ENCODE results near the gene BPI. TPM values are rescaled to one million over a fixed set of nuclear protein-coding genes. Genes with fewer than 3 reads are reported as not detected.

BPI gene
- total and polyA plus RNA-seq, 3 donors from 2014 or later: 9.3 to 29.0 (median 17.5) TPM

- H3K36me3 ChIP-seq (ENCODE audit: low read depth, missing control alignments): no peaks in the 10 kb centered on the region
- no peaks in the 10 kb centered on the region for H3K27me3 ChIP-seq
- H3K4me3 ChIP-seq: no peak overlapping the region
- no peak for TF ChIP-seq POLR2A (IDR thresholded peaks at IDR 0.05)
- no peak for TF ChIP-seq CTCF (IDR thresholded peaks at IDR 0.05)
- H3K4me1 ChIP-seq: peaks cover 14% of the 10 kb centered on the region
- 64 to 73% methylated on average over 19 to 21 of the region's 21 CpGs for WGBS, 2 donors
- intact Hi-C loops (cut with DNase I; ENCODE audit: low total_unique reads): no loop called here
- H3K9me3 ChIP-seq: no peaks in the 10 kb centered on the region
- no peak overlapping the region for H3K27ac ChIP-seq
- DNase-seq: no peak
Observed at GRCh38 chr20:38290829-38291814, 12.8 kb upstream of the BPI start.

- no peak overlapping the region for H3K4me3 ChIP-seq
Observed at GRCh38 chr20:38291966-38292365, 12.0 kb upstream of the BPI start.

GRCh38 chr20:38293491-38294065 lies 10.4 kb upstream of the BPI start:
- intact Hi-C loops (cut with DNase I; ENCODE audit: low total_unique reads): no loop called here
- Histone ChIP-seq H3K9me3 (no peaks in the 10 kb centered on the region), H3K27me3 (no peaks in the 10 kb centered on the region), H3K36me3 (ENCODE audit: low read depth, missing control alignments) (no peaks in the 10 kb centered on the region), H3K27ac (no peak overlapping the region), H3K4me3 (no peak overlapping the region), H3K4me1 (peaks cover 2% of the 10 kb centered on the region)
- WGBS, 2 donors: 70 to 81% methylated on average over 7 of the region's 7 CpGs
- TF ChIP-seq POLR2A (IDR thresholded peaks at IDR 0.05) (no peak), CTCF (IDR thresholded peaks at IDR 0.05) (no peak)
- DNase-seq: no peak

More at GRCh38 chr20:38291966-38292365, 12.0 kb upstream of the BPI start:
- H3K27me3 ChIP-seq: no peaks in the 10 kb centered on the region
- WGBS, 2 donors: 64 to 78% methylated on average over 3 of the region's 3 CpGs
- intact Hi-C loops (cut with DNase I; ENCODE audit: low total_unique reads): no loop called here
- peaks cover 9% of the 10 kb centered on the region for H3K4me1 ChIP-seq
- no peaks in the 10 kb centered on the region for H3K36me3 ChIP-seq (ENCODE audit: low read depth, missing control alignments)
- H3K27ac ChIP-seq: no peak overlapping the region
- TF ChIP-seq POLR2A (IDR thresholded peaks at IDR 0.05) (no peak), CTCF (IDR thresholded peaks at IDR 0.05) (no peak)
- no peaks in the 10 kb centered on the region for H3K9me3 ChIP-seq
- no peak for DNase-seq

GRCh38 chr20:38294076-38294591 lies 9.8 kb upstream of the BPI start:
- no peaks in the 10 kb centered on the region for H3K27me3 ChIP-seq
- no peak overlapping the region for H3K4me3 ChIP-seq
- H3K9me3 ChIP-seq: no peaks in the 10 kb centered on the region
- intact Hi-C loops (cut with DNase I; ENCODE audit: low total_unique reads): no loop called here
- TF ChIP-seq CTCF (IDR thresholded peaks at IDR 0.05): no peak
- TF ChIP-seq POLR2A (IDR thresholded peaks at IDR 0.05): no peak
- peaks cover 5% of the 10 kb centered on the region for H3K4me1 ChIP-seq
- no peak for DNase-seq
- no peak overlapping the region for H3K27ac ChIP-seq
- no peaks in the 10 kb centered on the region for H3K36me3 ChIP-seq (ENCODE audit: low read depth, missing control alignments)
- 91 to 98% methylated on average over 9 to 11 of the region's 11 CpGs for WGBS, 2 donors
